Measurements from ENCODE around the gene CAMTA1.

The CAMTA1 gene

GRCh38 chr1:7343882-7344281 is 558.6 kb downstream of the CAMTA1 start:
- no peak for DNase-seq (ENCODE audit: low read depth)

GRCh38 chr1:7344299-7344698 is 559.0 kb downstream of the CAMTA1 start:
- DNase-seq (ENCODE audit: low read depth): no peak

- DNase-seq (ENCODE audit: low read depth): no peak
Measured at GRCh38 chr1:7345516-7345915, 560.3 kb downstream of the CAMTA1 start.

- no peak for DNase-seq (ENCODE audit: low read depth)
Measured at GRCh38 chr1:7346070-7346596, 560.9 kb downstream of the CAMTA1 start.

- DNase-seq (ENCODE audit: low read depth): no peak
Measured at GRCh38 chr1:7346600-7347570, 561.6 kb downstream of the CAMTA1 start.

GRCh38 chr1:7348073-7348472 is 562.8 kb downstream of the CAMTA1 start:
- DNase-seq (ENCODE audit: low read depth): no peak

- no peak for DNase-seq (ENCODE audit: low read depth)
Measured at GRCh38 chr1:7348580-7348979, 563.3 kb downstream of the CAMTA1 start.

- DNase-seq (ENCODE audit: low read depth): no peak
Measured at GRCh38 chr1:7350804-7351203, 565.5 kb downstream of the CAMTA1 start.

- no peak for DNase-seq (ENCODE audit: low read depth)
Measured at GRCh38 chr1:7351649-7352048, 566.4 kb downstream of the CAMTA1 start.

GRCh38 chr1:7352364-7352763 is 567.1 kb downstream of the CAMTA1 start:
- no peak for DNase-seq (ENCODE audit: low read depth)

- no peak for DNase-seq (ENCODE audit: low read depth)
Measured at GRCh38 chr1:7352974-7353373, 567.7 kb downstream of the CAMTA1 start.

- no peak for DNase-seq (ENCODE audit: low read depth)
Measured at GRCh38 chr1:7355646-7356045, 570.4 kb downstream of the CAMTA1 start.

- DNase-seq (ENCODE audit: low read depth): no peak
Measured at GRCh38 chr1:7356079-7356478, 570.8 kb downstream of the CAMTA1 start.

GRCh38 chr1:7358425-7358824 is 573.2 kb downstream of the CAMTA1 start:
- no peak for DNase-seq (ENCODE audit: low read depth)

- DNase-seq (ENCODE audit: low read depth): no peak
Measured at GRCh38 chr1:7360526-7360925, 575.3 kb downstream of the CAMTA1 start.

- no peak for DNase-seq (ENCODE audit: low read depth)
Measured at GRCh38 chr1:7362947-7363346, 577.7 kb downstream of the CAMTA1 start.

- no peak for DNase-seq (ENCODE audit: low read depth)
Measured at GRCh38 chr1:7363450-7363849, 578.2 kb downstream of the CAMTA1 start.

- DNase-seq (ENCODE audit: low read depth): no peak
Measured at GRCh38 chr1:7365706-7366105, 580.5 kb downstream of the CAMTA1 start.

GRCh38 chr1:7366286-7366954 is 581.2 kb downstream of the CAMTA1 start:
- DNase-seq (ENCODE audit: low read depth): no peak

- no peak for DNase-seq (ENCODE audit: low read depth)
Measured at GRCh38 chr1:7366955-7367665, 581.9 kb downstream of the CAMTA1 start.

GRCh38 chr1:7369866-7370265 is 584.6 kb downstream of the CAMTA1 start:
- no peak for DNase-seq (ENCODE audit: low read depth)

GRCh38 chr1:7371926-7372325 is 586.7 kb downstream of the CAMTA1 start:
- no peak for DNase-seq (ENCODE audit: low read depth)
